Tibial artery (tissue), 4 donors: ENCODE data around the gene FGGY.

Source experiments
- DNase-seq, 2 donors: peaks; one replicate each; pipeline ENCODE4 v3.0.0-alpha.2; 2019
- H3K27ac ChIP-seq, 2 donors: fragments of 200-600 bp; sonication (generic) in 1 of 2; 1 replicate in 1 of 2; 2 replicates in 1 of 2; pipeline ENCODE4 v1.5.1; 2018 to 2019; ENCODE audit warnings: mild to moderate bottlenecking in 1 of 2
- H3K27me3 ChIP-seq, 2 donors: fragments of 200-600 bp; sonication (generic) in 1 of 2; one replicate each; pipeline versions ENCODE4 v1.5.1 to v1.6.0; 2016 to 2019
- H3K36me3 ChIP-seq, 3 donors: fragments of 200-600 bp; sonication (generic) in 2 of 3; one replicate each; pipeline ENCODE4 v1.5.1; 2016 to 2019; ENCODE audit warnings: mild to moderate bottlenecking in 2 of 3
- H3K4me1 ChIP-seq, 4 donors: fragments of 200-600 bp; sonication (generic) in 2 of 4; 1 replicate in 3 of 4; 2 replicates in 1 of 4; pipeline ENCODE4 v1.5.1; 2016 to 2019
- H3K4me3 ChIP-seq, 2 donors: fragments of 200-600 bp; sonication (generic) in 1 of 2; 1 replicate in 1 of 2; 2 replicates in 1 of 2; pipeline ENCODE4 v1.5.1; 2018 to 2019; ENCODE audit warnings: mild to moderate bottlenecking in 2 of 2
- H3K9me3 ChIP-seq, 3 donors: fragments of 200-600 bp; sonication (generic) in 1 of 3; one replicate each; pipeline ENCODE4 v1.5.1; 2016 to 2019
- CTCF ChIP-seq, 2 experiments: fragments of 200-600 bp in 1 of 2; fragments of 450-650 bp in 1 of 2; IDR thresholded peaks; one replicate each; pipeline ENCODE4 v1.5.1; 2017 to 2019; ENCODE audit warnings: antibody characterized with exemption in 2 of 2, mild to moderate bottlenecking in 1 of 2, moderate library complexity in 1 of 2
- intact Hi-C: fragments of 100-400 bp; cut with DNase I; formaldehyde crosslinking; loops from one replicate; pipeline ENCODE4 v1.15.0; 2023; ENCODE audit warnings: low total_unique reads

The FGGY gene

GRCh38 chr1:59685101-59685500 is 388.2 kb downstream of the FGGY start:
- H3K9me3 ChIP-seq = no peaks in the 10 kb centered on the region
- no peaks in the 10 kb centered on the region for H3K36me3 ChIP-seq
- DNase-seq = no peak
- no peak overlapping the region for H3K4me3 ChIP-seq
- H3K4me1 ChIP-seq = no peaks in the 10 kb centered on the region
- intact Hi-C loops = no loop called here
- TF ChIP-seq CTCF (IDR thresholded peaks at IDR 0.05) = no peak
- no peaks in the 10 kb centered on the region for H3K27me3 ChIP-seq
- no peak overlapping the region for H3K27ac ChIP-seq

GRCh38 chr1:59685666-59686065 is 388.8 kb downstream of the FGGY start:
- no peaks in the 10 kb centered on the region for H3K9me3 ChIP-seq
- no peak for TF ChIP-seq CTCF (IDR thresholded peaks at IDR 0.05)
- intact Hi-C loops = no loop called here
- H3K27me3 ChIP-seq = no peaks in the 10 kb centered on the region
- no peak overlapping the region for H3K4me3 ChIP-seq
- H3K36me3 ChIP-seq = no peaks in the 10 kb centered on the region
- no peak for DNase-seq
- H3K27ac ChIP-seq = no peak overlapping the region
- no peaks in the 10 kb centered on the region for H3K4me1 ChIP-seq

- Histone ChIP-seq H3K36me3 (no peaks in the 10 kb centered on the region), H3K4me3 (no peak overlapping the region), H3K27ac (no peak overlapping the region), H3K27me3 (no peaks in the 10 kb centered on the region), H3K4me1 (no peaks in the 10 kb centered on the region), H3K9me3 (no peaks in the 10 kb centered on the region)
- TF ChIP-seq CTCF (IDR thresholded peaks at IDR 0.05) = no peak
- DNase-seq = no peak
- intact Hi-C loops = no loop called here
These were observed 389.3 kb downstream of the FGGY start for GRCh38 chr1:59686170-59686569.

GRCh38 chr1:59686574-59686973 is 389.7 kb downstream of the FGGY start:
- no peak for DNase-seq
- H3K4me1 ChIP-seq = no peaks in the 10 kb centered on the region
- H3K36me3 ChIP-seq = no peaks in the 10 kb centered on the region
- intact Hi-C loops = no loop called here
- no peaks in the 10 kb centered on the region for H3K27me3 ChIP-seq
- TF ChIP-seq CTCF (IDR thresholded peaks at IDR 0.05) = no peak
- no peak overlapping the region for H3K4me3 ChIP-seq
- no peak overlapping the region for H3K27ac ChIP-seq
- no peaks in the 10 kb centered on the region for H3K9me3 ChIP-seq

GRCh38 chr1:59687081-59687480 is 390.2 kb downstream of the FGGY start:
- Histone ChIP-seq H3K9me3 (no peaks in the 10 kb centered on the region), H3K36me3 (no peaks in the 10 kb centered on the region), H3K27me3 (no peaks in the 10 kb centered on the region), H3K4me3 (no peak overlapping the region), H3K27ac (no peak overlapping the region), H3K4me1 (no peaks in the 10 kb centered on the region)
- intact Hi-C loops = no loop called here
- no peak for DNase-seq
- no peak for TF ChIP-seq CTCF (IDR thresholded peaks at IDR 0.05)

- no peaks in the 10 kb centered on the region for H3K4me1 ChIP-seq
- intact Hi-C loops = no loop called here
- no peak for DNase-seq
- H3K36me3 ChIP-seq = no peaks in the 10 kb centered on the region
- H3K4me3 ChIP-seq = no peak overlapping the region
- no peak for TF ChIP-seq CTCF (IDR thresholded peaks at IDR 0.05)
- no peaks in the 10 kb centered on the region for H3K9me3 ChIP-seq
- H3K27ac ChIP-seq = no peak overlapping the region
- no peaks in the 10 kb centered on the region for H3K27me3 ChIP-seq
These were observed 392.1 kb downstream of the FGGY start for GRCh38 chr1:59688976-59689375.
